Measurements from ENCODE around the gene PEX3. TPM values are rescaled to one million over a fixed set of nuclear protein-coding genes. Genes with fewer than 3 reads are reported as not detected.
"Not testable (repeated sequence)": the region's sequence is repeated elsewhere in the genome, so short reads cannot be mapped to it uniquely, and the experiment has no call there.

PEX3 gene
- total RNA-seq, 1 experiment from 2014 or later, result 23.0 TPM

GRCh38 chr6:143506199-143506598 lies 55.6 kb downstream of the PEX3 start:
- no peak for DNase-seq (ENCODE audit: low read depth)

DNA sequence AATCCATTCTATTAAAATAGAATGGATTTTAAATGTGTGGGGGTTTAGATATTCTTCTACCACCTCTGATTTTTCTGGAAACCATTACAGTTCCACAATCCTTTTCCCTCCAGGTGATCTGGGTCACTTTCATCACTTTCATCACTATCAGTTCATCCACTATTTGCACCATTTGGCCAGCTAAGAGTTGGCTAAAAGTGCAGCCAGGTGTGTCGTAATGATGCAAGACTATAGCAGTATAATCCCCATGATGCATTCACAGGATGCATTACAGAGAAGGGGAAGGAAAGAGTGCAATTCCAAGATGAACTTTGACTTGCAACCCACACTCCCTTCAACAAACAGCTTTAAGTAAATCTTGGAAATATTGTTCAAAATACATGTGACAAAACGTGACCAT lies 56.0 kb downstream of the PEX3 start:
- no peak for DNase-seq (ENCODE audit: low read depth)

DNA sequence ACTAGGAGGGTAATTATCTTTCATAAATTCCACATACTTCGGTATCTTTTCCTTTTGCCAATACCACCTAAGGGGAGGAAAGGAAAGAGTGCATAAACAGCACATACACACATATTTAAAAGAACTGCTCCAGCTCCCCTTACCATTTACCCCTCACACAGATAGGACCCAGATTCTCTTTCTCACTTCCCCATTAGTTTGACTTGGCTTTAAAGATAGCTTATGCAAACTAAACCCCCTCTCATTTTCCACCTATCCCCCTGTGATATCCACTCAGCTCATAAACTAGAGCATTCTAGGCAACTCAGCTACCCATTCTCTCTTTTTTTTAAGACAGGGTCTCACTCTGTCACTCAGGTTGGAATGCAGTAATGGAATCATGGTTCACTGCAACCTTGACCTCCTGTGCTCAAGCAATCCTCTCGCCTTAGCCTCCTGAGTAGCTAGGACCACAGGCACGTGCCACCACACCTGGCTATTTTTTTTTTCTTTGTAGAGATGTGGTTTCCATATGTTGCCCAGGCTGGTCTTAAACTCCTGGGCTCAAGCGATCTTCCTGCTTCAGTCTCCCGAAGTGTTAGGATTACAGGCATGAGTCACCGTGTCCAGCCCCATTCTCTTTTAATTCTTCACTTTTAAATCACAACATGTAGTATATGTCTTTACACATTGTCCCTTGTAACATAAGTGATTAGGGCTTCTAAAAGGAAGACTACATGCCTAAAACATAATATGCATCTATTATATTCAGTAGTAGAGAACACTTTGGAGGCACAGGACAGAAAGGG lies 56.9 kb downstream of the PEX3 start:
- DNase-seq (ENCODE audit: low read depth), result no peak

- not testable (repeated sequence) for DNase-seq (ENCODE audit: low read depth)
These were observed 59.7 kb downstream of the PEX3 start for GRCh38 chr6:143510326-143510725.

DNA sequence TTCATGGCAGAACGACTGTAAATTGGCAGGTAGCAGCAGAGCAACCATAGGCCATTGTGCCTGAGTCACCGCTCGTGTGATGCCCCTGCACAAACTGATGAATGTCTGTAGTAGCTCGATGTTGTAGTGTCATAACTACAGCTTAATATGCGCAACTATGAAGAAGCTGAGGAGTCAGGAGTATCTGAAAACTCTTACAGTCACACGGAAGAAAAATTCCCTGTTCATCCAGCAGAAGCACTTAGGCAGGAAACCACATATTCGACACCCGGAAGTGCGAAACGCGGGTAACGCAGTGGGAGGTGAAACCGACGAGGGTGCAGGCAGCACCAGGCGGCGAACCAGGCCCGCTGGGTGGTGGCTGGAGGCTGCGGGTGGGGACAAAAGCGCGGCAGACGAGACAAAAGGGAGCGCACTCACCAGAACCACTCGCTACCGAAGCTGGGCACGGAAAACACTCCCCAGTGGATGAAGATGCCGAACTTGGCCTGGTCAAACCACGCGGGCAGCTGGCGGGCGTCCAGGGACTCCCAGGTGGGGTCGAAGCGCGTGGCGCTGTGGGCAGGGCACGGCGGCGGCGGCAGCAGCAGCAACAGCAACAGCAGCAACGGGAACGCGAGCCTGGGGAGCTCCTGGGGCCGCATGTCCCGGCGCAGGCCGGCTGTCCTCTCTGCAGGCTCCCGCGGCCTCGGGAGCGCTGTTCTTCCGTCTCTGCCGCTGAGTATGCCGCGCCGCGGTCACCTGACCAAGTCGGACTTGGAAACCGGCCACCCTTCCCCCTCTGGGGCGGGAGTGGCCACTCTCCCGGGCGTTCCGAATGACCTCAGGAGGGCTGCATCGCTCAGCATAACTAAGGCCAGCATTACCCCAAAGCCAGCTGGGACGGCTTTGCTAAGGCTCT lies 60.6 kb downstream of the PEX3 start, which contains the start of gene FUCA2:
FUCA2 (minus strand) TSS at position 730 of the 901 bp plus-strand sequence; CDS start at position 644, 86 bp downstream.
- peak; percentile 90 for DNase-seq (ENCODE audit: low read depth)

GRCh38 chr6:143513410-143513809 lies 62.8 kb downstream of the PEX3 start:
- no peak for DNase-seq (ENCODE audit: low read depth)

- no peak for DNase-seq (ENCODE audit: low read depth)
These were observed 64.6 kb downstream of the PEX3 start for GRCh38 chr6:143515061-143515760.

GRCh38 chr6:143515766-143516355 lies 65.3 kb downstream of the PEX3 start:
- DNase-seq (ENCODE audit: low read depth), result no peak

GRCh38 chr6:143516690-143517446 lies 66.3 kb downstream of the PEX3 start:
- no peak for DNase-seq (ENCODE audit: low read depth)

DNA sequence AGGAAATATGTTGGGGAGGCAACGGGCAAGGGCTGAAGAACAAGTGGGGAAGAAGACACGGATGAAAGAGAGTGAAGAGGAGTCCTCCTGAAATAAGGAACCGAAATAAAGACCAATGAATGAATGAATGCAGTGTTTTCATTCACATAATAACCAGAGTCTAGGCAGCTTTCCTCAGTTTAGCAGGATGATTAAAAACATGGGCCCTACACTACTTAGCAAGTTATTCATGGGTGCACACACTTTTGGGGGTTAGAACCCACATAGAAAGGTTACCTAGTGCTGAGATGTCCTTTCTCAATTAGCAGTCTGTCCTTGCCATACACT lies 66.8 kb downstream of the PEX3 start:
- DNase-seq (ENCODE audit: low read depth), result no peak

GRCh38 chr6:143522039-143522600 lies 71.5 kb downstream of the PEX3 start:
- DNase-seq (ENCODE audit: low read depth), result no peak

GRCh38 chr6:143525356-143525755 lies 74.8 kb downstream of the PEX3 start:
- no peak for DNase-seq (ENCODE audit: low read depth)

GRCh38 chr6:143527677-143528076 lies 77.1 kb downstream of the PEX3 start:
- no peak for DNase-seq (ENCODE audit: low read depth)

- no peak for DNase-seq (ENCODE audit: low read depth)
These were observed 77.7 kb downstream of the PEX3 start for GRCh38 chr6:143528164-143528811.

DNA sequence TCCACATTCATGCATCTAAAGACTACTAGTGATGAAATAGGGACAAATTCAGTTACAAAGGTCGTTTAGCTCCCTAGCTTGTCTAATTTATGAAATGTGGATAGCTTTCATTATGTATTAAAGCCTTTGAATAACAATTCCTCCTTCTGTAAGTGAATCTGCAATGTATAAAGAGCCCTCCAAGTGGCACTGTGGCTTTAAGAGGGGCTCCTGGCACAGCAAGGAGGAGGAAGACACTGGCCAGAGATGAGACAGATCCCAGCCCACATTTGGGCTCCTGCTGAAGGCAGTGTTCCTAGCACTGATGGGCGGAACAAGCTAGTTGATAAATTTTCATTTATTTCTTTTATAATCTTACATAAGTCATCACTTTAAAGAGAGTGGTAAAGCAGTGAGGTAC lies 78.5 kb downstream of the PEX3 start:
- peak; percentile 19 for DNase-seq (ENCODE audit: low read depth)

- no peak for DNase-seq (ENCODE audit: low read depth)
These were observed 81.3 kb downstream of the PEX3 start for GRCh38 chr6:143531720-143532499.

DNA sequence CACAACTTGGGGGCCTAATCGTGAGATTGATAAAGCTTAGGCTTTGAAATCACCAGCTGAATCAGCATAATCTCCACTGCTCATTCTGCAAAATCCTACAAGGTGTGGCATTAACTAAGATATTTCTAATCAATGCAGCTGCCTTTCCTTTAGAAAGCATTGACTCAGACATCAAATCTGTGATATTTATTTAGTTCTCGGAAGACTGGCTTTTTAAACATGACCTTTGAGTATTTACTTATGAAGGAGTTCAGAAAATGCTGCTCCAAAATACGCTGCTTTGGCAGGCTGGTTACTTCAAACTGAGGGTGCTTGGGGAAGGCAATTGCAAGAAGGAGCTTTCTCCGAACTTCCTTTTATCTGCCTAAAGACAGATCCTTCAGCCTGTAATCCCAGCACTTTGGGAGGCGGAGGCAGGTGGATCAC lies 84.6 kb downstream of the PEX3 start:
- no peak for DNase-seq (ENCODE audit: low read depth)

- peak; percentile 31 for DNase-seq (ENCODE audit: low read depth)
These were observed 85.9 kb downstream of the PEX3 start for GRCh38 chr6:143536461-143536865.
